HL-60 (cell line): Measurements from ENCODE around the gene MAPT.

ENCODE experiments used
- DNase-seq, 2 experiments: peaks; one replicate each; pipeline ENCODE4 v3.0.0-alpha.2; 2010 to 2020; ENCODE audit warnings: low read depth in 1 of 2, low spot score in 1 of 2
- H3K27ac ChIP-seq: fragments of 250-450 bp; sonication (Bioruptor Pico); replicated peaks from 2 replicates; pipeline ENCODE4 v1.5.1; 2020; ENCODE audit warnings: mild to moderate bottlenecking, moderate library complexity
- H3K27me3 ChIP-seq: fragments of 250-450 bp; sonication (Bioruptor Pico); 2 replicates; pipeline ENCODE4 v1.5.1; 2021; ENCODE audit warnings: mild to moderate bottlenecking, moderate library complexity; ENCODE audit not compliant: insufficient read depth, poor library complexity, severe bottlenecking
- H3K4me3 ChIP-seq: replicated peaks from 2 replicates; pipeline ENCODE4 v1.5.1; 2011; ENCODE audit warnings: mild to moderate bottlenecking, control low read depth, low read length; ENCODE audit not compliant: insufficient read depth
- CTCF ChIP-seq: IDR thresholded peaks from one replicate; pipeline ENCODE4 v1.5.1; 2011; ENCODE audit warnings: low read length, control low read depth, inconsistent platforms; ENCODE audit not compliant: insufficient read depth
- GABPA ChIP-seq: IDR thresholded peaks from 2 replicates; pipeline ENCODE4 v1.6.1; 2012; ENCODE audit warnings: low read depth
- POLR2AphosphoS5 ChIP-seq: IDR thresholded peaks from 2 replicates; pipeline ENCODE4 v1.6.1; 2012; ENCODE audit warnings: low read depth
- SPI1 ChIP-seq: IDR thresholded peaks from 2 replicates; pipeline ENCODE4 v1.6.1; 2012; ENCODE audit warnings: low read depth, mild to moderate bottlenecking, borderline replicate concordance
- TF ChIP-seq, protein P1 (sequence below): IDR thresholded peaks from 2 replicates; pipeline ENCODE4 v1.6.1; 2012; ENCODE audit warnings: low read depth; ENCODE audit not compliant: insufficient replicate concordance

Gene MAPT

DNA sequence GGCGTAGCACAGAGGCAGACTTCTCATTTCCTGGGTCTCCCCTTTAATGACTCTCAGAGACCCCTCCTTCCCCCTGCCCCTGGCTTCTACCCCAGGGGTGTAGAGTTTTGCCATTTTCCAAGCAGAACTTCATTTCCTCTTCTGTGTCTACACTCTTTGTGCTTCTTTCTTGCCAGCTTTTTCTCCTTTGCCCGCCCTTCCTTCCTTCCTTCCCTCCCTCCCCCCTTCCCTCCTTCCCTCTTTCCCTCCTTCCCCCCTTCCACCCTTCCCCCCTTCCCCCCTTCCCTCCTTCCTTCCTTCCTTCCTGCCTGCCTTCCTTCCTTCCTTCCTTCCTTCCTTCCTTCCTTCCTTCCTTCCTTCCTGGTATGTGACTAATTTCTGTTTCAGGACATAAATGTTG is 47.0 kb downstream of the MAPT start:
- H3K27me3 ChIP-seq: no peaks in the 10 kb centered on the region
- no peak for DNase-seq
- H3K27ac ChIP-seq: no peak overlapping the region

DNA sequence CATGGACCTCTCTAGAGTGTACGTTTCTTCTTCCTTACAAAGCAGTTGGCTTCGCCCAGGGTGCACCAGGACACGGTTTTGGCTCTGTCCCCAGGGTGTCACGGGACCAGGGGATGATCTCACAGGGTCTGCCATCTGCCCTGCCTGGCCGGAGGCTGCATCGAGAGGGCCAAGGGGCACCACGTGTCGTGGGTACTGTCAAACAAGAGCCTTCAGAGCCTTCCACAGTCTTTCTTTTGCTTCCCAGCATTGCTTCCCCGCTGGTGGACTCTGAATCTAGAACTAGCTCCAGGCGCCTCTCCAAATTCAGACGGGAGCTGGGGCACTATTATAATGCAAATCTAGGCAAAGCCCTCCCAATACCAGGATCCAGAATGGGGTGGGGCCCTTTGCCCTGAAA is 47.9 kb downstream of the MAPT start:
- DNase-seq: no peak
- Histone ChIP-seq H3K27ac (no peak overlapping the region), H3K27me3 (no peaks in the 10 kb centered on the region), H3K4me3 (no peak overlapping the region)
- TF ChIP-seq, protein P1, sequence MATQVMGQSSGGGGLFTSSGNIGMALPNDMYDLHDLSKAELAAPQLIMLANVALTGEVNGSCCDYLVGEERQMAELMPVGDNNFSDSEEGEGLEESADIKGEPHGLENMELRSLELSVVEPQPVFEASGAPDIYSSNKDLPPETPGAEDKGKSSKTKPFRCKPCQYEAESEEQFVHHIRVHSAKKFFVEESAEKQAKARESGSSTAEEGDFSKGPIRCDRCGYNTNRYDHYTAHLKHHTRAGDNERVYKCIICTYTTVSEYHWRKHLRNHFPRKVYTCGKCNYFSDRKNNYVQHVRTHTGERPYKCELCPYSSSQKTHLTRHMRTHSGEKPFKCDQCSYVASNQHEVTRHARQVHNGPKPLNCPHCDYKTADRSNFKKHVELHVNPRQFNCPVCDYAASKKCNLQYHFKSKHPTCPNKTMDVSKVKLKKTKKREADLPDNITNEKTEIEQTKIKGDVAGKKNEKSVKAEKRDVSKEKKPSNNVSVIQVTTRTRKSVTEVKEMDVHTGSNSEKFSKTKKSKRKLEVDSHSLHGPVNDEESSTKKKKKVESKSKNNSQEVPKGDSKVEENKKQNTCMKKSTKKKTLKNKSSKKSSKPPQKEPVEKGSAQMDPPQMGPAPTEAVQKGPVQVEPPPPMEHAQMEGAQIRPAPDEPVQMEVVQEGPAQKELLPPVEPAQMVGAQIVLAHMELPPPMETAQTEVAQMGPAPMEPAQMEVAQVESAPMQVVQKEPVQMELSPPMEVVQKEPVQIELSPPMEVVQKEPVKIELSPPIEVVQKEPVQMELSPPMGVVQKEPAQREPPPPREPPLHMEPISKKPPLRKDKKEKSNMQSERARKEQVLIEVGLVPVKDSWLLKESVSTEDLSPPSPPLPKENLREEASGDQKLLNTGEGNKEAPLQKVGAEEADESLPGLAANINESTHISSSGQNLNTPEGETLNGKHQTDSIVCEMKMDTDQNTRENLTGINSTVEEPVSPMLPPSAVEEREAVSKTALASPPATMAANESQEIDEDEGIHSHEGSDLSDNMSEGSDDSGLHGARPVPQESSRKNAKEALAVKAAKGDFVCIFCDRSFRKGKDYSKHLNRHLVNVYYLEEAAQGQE: no peak
- TF ChIP-seq SPI1 (no peak), CTCF (no peak), GABPA (no peak), POLR2AphosphoS5 (no peak)

More for the DNA sequence above, 47.0 kb downstream of the MAPT start:
- H3K4me3 ChIP-seq: no peak overlapping the region
- TF ChIP-seq SPI1 (no peak), POLR2AphosphoS5 (no peak), GABPA (no peak), CTCF (no peak)
- TF ChIP-seq, protein P1: no peak

DNA sequence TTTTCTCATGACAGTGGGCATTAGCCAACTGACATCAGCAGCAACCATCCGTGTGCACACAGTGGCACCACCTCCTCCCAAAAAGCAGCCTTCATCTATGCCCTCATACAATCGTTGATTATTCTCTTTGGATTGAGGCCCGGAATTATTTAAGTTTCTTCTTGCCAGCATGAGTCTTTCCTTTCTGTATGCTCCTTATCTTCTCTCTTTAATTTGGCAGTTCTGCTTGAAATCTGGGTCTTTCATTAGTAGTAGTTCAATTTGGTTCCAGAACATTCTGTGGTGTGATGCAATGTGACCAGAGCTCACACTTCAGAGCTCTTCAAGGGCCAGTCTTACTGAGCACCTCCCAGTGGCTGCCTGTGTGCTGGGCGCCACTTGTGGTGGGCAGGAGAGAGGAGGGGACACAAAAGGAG is 52.5 kb downstream of the MAPT start:
- Histone ChIP-seq H3K27me3 (peaks cover 2% of the 10 kb centered on the region), H3K4me3 (no peak overlapping the region), H3K27ac (no peak overlapping the region)
- no peak for DNase-seq
- TF ChIP-seq POLR2AphosphoS5 (no peak), CTCF (no peak), SPI1 (no peak), GABPA (no peak)
- TF ChIP-seq, protein P1: no peak
